ENCODE data around the gene C16orf90.

- TF ChIP-seq CTCF (conservative IDR thresholded peaks at IDR 0.05; ENCODE audit: low read length) (no peak), EZH2phosphoT487 (IDR thresholded peaks at IDR 0.05; ENCODE audit: borderline replicate concordance, low read depth, low read length) (no peak)
Measured at GRCh38 chr16:3487521-3488410, 7.5 kb downstream of the C16orf90 start.

Data from OCI-LY7 (cell line).